Neural cell (in vitro differentiated cells): ENCODE data around the gene SOX13.

Experiments
- CTCF ChIP-seq: fragments of 450-650 bp; IDR thresholded peaks from 2 replicates; pipeline ENCODE4 v1.5.1; 2014; ENCODE audit warnings: antibody characterized with exemption, mild to moderate bottlenecking, moderate library complexity; ENCODE audit not compliant: poor library complexity, severe bottlenecking
- EP300 ChIP-seq: fragments of 450-650 bp; conservative IDR thresholded peaks from 2 replicates; pipeline ENCODE4 v1.6.1; 2014; ENCODE audit warnings: antibody characterized with exemption, mild to moderate bottlenecking, moderate library complexity; ENCODE audit not compliant: poor library complexity, severe bottlenecking
- EZH2 ChIP-seq: fragments of 200-600, 300-800 bp; shearing (Covaris generic), sonication (generic); IDR thresholded peaks from 2 replicates; pipeline ENCODE4 v1.6.1; 2014; ENCODE audit warnings: antibody characterized with exemption, low read length, borderline replicate concordance, mild to moderate bottlenecking; ENCODE audit not compliant: insufficient read depth, poor library complexity, severe bottlenecking
- MXI1 ChIP-seq: fragments of 450-650 bp; conservative IDR thresholded peaks from 2 replicates; pipeline ENCODE4 v1.6.1; 2014; ENCODE audit warnings: antibody characterized with exemption, mild to moderate bottlenecking; ENCODE audit not compliant: poor library complexity, severe bottlenecking
- POLR2AphosphoS5 ChIP-seq: IDR thresholded peaks from 2 replicates; pipeline ENCODE4 v1.6.1; 2012
- RAD21 ChIP-seq: fragments of 450-650 bp; conservative IDR thresholded peaks from 2 replicates; pipeline ENCODE4 v1.6.1; 2014; ENCODE audit warnings: antibody characterized with exemption, mild to moderate bottlenecking, moderate library complexity
- REST ChIP-seq: IDR thresholded peaks from 2 replicates; pipeline ENCODE4 v1.6.1; 2012; ENCODE audit warnings: borderline replicate concordance
- SMC3 ChIP-seq: fragments of 450-650 bp; conservative IDR thresholded peaks from 2 replicates; pipeline ENCODE4 v1.6.1; 2014; ENCODE audit warnings: antibody characterized with exemption, mild to moderate bottlenecking, moderate library complexity; ENCODE audit not compliant: poor library complexity

- TF ChIP-seq EP300 (no peak), SMC3 (no peak), CTCF (no peak), EZH2 (no peak), POLR2AphosphoS5 (no peak), MXI1 (no peak), REST (no peak), RAD21 (no peak)
Observed at GRCh38 chr1:204067935-204068334, 5.0 kb upstream of the SOX13 start.
